ENCODE measurements around the gene TPH2. TPM values are rescaled to one million over a fixed set of nuclear protein-coding genes. Genes with fewer than 3 reads are reported as not detected.

The TPH2 gene
- not detected for total RNA-seq

- no peaks in the 10 kb centered on the region for H3K9me3 ChIP-seq (ENCODE audit: low read depth, low read length)
- no peaks in the 10 kb centered on the region for H3K4me1 ChIP-seq (ENCODE audit: insufficient read depth, low read length)
- no peak within 1 kb of the TSS for H3K4me3 ChIP-seq (ENCODE audit: low read length)
- peaks cover 44% of the 10 kb centered on the region for H3K27me3 ChIP-seq (ENCODE audit: insufficient read depth, low read length)
These were observed at the start of gene TPH2 for GRCh38 chr12:71938728-71939385. Gene TPH2, plus strand, starts transcription at chr12:71938845. Its CDS starts 142 bp downstream, at chr12:71938987.

GRCh38 chr12:71890475-71890874 lies 48.2 kb upstream of the TPH2 start:
- no peak overlapping the region for H3K4me3 ChIP-seq (ENCODE audit: low read length)
- no peaks in the 10 kb centered on the region for H3K9me3 ChIP-seq (ENCODE audit: low read depth, low read length)
- no peaks in the 10 kb centered on the region for H3K27me3 ChIP-seq (ENCODE audit: insufficient read depth, low read length)

GRCh38 chr12:71892059-71892458 lies 46.6 kb upstream of the TPH2 start:
- H3K27me3 ChIP-seq (ENCODE audit: insufficient read depth, low read length): no peaks in the 10 kb centered on the region
- no peak overlapping the region for H3K4me3 ChIP-seq (ENCODE audit: low read length)
- H3K4me1 ChIP-seq (ENCODE audit: insufficient read depth, low read length): no peaks in the 10 kb centered on the region
- no peaks in the 10 kb centered on the region for H3K9me3 ChIP-seq (ENCODE audit: low read depth, low read length)

More at GRCh38 chr12:71890475-71890874, 48.2 kb upstream of the TPH2 start:
- H3K4me1 ChIP-seq (ENCODE audit: insufficient read depth, low read length): peaks cover 3% of the 10 kb centered on the region

GRCh38 chr12:71896205-71896882 lies 42.3 kb upstream of the TPH2 start:
- H3K27me3 ChIP-seq (ENCODE audit: insufficient read depth, low read length): no peaks in the 10 kb centered on the region
- H3K4me1 ChIP-seq (ENCODE audit: insufficient read depth, low read length): no peaks in the 10 kb centered on the region
- no peak overlapping the region for H3K4me3 ChIP-seq (ENCODE audit: low read length)
- no peaks in the 10 kb centered on the region for H3K9me3 ChIP-seq (ENCODE audit: low read depth, low read length)

GRCh38 chr12:71900091-71900490 lies 38.6 kb upstream of the TPH2 start:
- no peaks in the 10 kb centered on the region for H3K27me3 ChIP-seq (ENCODE audit: insufficient read depth, low read length)
- H3K4me3 ChIP-seq (ENCODE audit: low read length): no peak overlapping the region
- no peaks in the 10 kb centered on the region for H3K4me1 ChIP-seq (ENCODE audit: insufficient read depth, low read length)
- no peaks in the 10 kb centered on the region for H3K9me3 ChIP-seq (ENCODE audit: low read depth, low read length)

- Histone ChIP-seq H3K9me3 (ENCODE audit: low read depth, low read length) (no peaks in the 10 kb centered on the region), H3K4me1 (ENCODE audit: insufficient read depth, low read length) (no peaks in the 10 kb centered on the region), H3K4me3 (ENCODE audit: low read length) (no peak overlapping the region), H3K27me3 (ENCODE audit: insufficient read depth, low read length) (no peaks in the 10 kb centered on the region)
These were observed 34.0 kb upstream of the TPH2 start for GRCh38 chr12:71904629-71905028.

GRCh38 chr12:71935594-71935993 lies 3.1 kb upstream of the TPH2 start:
- Histone ChIP-seq H3K4me1 (ENCODE audit: insufficient read depth, low read length) (no peaks in the 10 kb centered on the region), H3K4me3 (ENCODE audit: low read length) (no peak overlapping the region)

GRCh38 chr12:71940068-71940467 lies 1.4 kb downstream of the TPH2 start:
- peaks cover 36% of the 10 kb centered on the region for H3K27me3 ChIP-seq (ENCODE audit: insufficient read depth, low read length)

More at GRCh38 chr12:71935594-71935993, 3.1 kb upstream of the TPH2 start:
- Histone ChIP-seq H3K27me3 (ENCODE audit: insufficient read depth, low read length) (peaks cover 39% of the 10 kb centered on the region), H3K9me3 (ENCODE audit: low read depth, low read length) (no peaks in the 10 kb centered on the region)

GRCh38 chr12:71941174-71941573 lies 2.5 kb downstream of the TPH2 start:
- Histone ChIP-seq H3K27me3 (ENCODE audit: insufficient read depth, low read length) (peaks cover 34% of the 10 kb centered on the region), H3K4me3 (ENCODE audit: low read length) (no peak overlapping the region), H3K4me1 (ENCODE audit: insufficient read depth, low read length) (no peaks in the 10 kb centered on the region), H3K9me3 (ENCODE audit: low read depth, low read length) (no peaks in the 10 kb centered on the region)

More at GRCh38 chr12:71940068-71940467, 1.4 kb downstream of the TPH2 start:
- Histone ChIP-seq H3K4me1 (ENCODE audit: insufficient read depth, low read length) (no peaks in the 10 kb centered on the region), H3K9me3 (ENCODE audit: low read depth, low read length) (no peaks in the 10 kb centered on the region), H3K4me3 (ENCODE audit: low read length) (no peak overlapping the region)

- H3K9me3 ChIP-seq (ENCODE audit: low read depth, low read length): no peaks in the 10 kb centered on the region
- no peak overlapping the region for H3K4me3 ChIP-seq (ENCODE audit: low read length)
- H3K4me1 ChIP-seq (ENCODE audit: insufficient read depth, low read length): no peaks in the 10 kb centered on the region
- peaks cover 38% of the 10 kb centered on the region for H3K27me3 ChIP-seq (ENCODE audit: insufficient read depth, low read length)
These were observed 3.6 kb downstream of the TPH2 start for GRCh38 chr12:71942259-71942658.

GRCh38 chr12:71942703-71943102 lies 4.1 kb downstream of the TPH2 start:
- Histone ChIP-seq H3K27me3 (ENCODE audit: insufficient read depth, low read length) (peaks cover 42% of the 10 kb centered on the region), H3K4me3 (ENCODE audit: low read length) (no peak overlapping the region), H3K9me3 (ENCODE audit: low read depth, low read length) (no peaks in the 10 kb centered on the region), H3K4me1 (ENCODE audit: insufficient read depth, low read length) (no peaks in the 10 kb centered on the region)

- no peaks in the 10 kb centered on the region for H3K9me3 ChIP-seq (ENCODE audit: low read depth, low read length)
- no peaks in the 10 kb centered on the region for H3K4me1 ChIP-seq (ENCODE audit: insufficient read depth, low read length)
- no peak overlapping the region for H3K4me3 ChIP-seq (ENCODE audit: low read length)
- H3K27me3 ChIP-seq (ENCODE audit: insufficient read depth, low read length): peaks cover 27% of the 10 kb centered on the region
These were observed 6.5 kb downstream of the TPH2 start for GRCh38 chr12:71945121-71945520.

GRCh38 chr12:71945883-71946282 lies 7.2 kb downstream of the TPH2 start:
- no peaks in the 10 kb centered on the region for H3K4me1 ChIP-seq (ENCODE audit: insufficient read depth, low read length)
- H3K4me3 ChIP-seq (ENCODE audit: low read length): no peak overlapping the region
- H3K27me3 ChIP-seq (ENCODE audit: insufficient read depth, low read length): peaks cover 20% of the 10 kb centered on the region
- H3K9me3 ChIP-seq (ENCODE audit: low read depth, low read length): no peaks in the 10 kb centered on the region

GRCh38 chr12:71947645-71948105 lies 9.0 kb downstream of the TPH2 start:
- Histone ChIP-seq H3K9me3 (ENCODE audit: low read depth, low read length) (no peaks in the 10 kb centered on the region), H3K4me3 (ENCODE audit: low read length) (no peak overlapping the region), H3K4me1 (ENCODE audit: insufficient read depth, low read length) (no peaks in the 10 kb centered on the region), H3K27me3 (ENCODE audit: insufficient read depth, low read length) (peaks cover 17% of the 10 kb centered on the region)

GRCh38 chr12:71948390-71948789 lies 9.7 kb downstream of the TPH2 start:
- Histone ChIP-seq H3K27me3 (ENCODE audit: insufficient read depth, low read length) (peaks cover 17% of the 10 kb centered on the region), H3K9me3 (ENCODE audit: low read depth, low read length) (no peaks in the 10 kb centered on the region), H3K4me3 (ENCODE audit: low read length) (no peak overlapping the region), H3K4me1 (ENCODE audit: insufficient read depth, low read length) (no peaks in the 10 kb centered on the region)

- Histone ChIP-seq H3K27me3 (ENCODE audit: insufficient read depth, low read length) (peaks cover 17% of the 10 kb centered on the region), H3K9me3 (ENCODE audit: low read depth, low read length) (no peaks in the 10 kb centered on the region), H3K4me1 (ENCODE audit: insufficient read depth, low read length) (no peaks in the 10 kb centered on the region), H3K4me3 (ENCODE audit: low read length) (no peak overlapping the region)
These were observed 11.0 kb downstream of the TPH2 start for GRCh38 chr12:71949646-71950045.
